Measurements from ENCODE around the gene PRKCE.
"Not testable (repeated sequence)": the region's sequence is repeated elsewhere in the genome, so short reads cannot be mapped to it uniquely, and the experiment has no call there.

Gene PRKCE

DNA sequence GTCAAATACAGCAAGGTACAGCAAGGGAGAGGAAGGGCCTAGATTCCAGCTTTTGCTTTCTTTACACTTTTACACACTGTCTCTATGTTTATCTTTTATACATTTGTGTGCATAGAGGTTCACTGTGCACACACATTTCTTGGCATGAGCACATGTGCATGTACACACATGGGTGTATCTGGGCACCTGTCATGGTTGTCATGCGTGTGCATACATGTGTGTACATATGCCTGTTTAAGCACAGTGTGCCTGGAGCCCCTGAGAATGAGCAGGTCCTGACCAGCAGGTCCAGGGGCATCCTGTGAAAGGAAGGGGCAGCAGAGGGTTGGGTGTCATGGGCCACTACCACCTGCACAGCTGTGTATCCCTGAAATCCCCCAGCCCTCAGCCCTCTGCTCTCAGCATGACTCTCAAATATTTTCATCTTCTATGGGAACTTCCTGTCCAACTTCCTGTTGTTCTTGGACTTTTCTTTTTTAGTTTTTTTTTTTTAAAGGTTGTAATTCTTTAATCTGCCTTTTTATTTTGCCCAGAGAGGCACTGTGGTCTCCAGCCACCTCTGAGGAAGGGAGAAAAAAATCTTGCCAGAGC, 548.7 kb downstream of the PRKCE start:
- no peaks in the 10 kb centered on the region for H3K9me3 ChIP-seq (ENCODE audit: control insufficient read depth, low read depth, low read length)
- H3K27ac ChIP-seq (ENCODE audit: low read length): no peak overlapping the region
- H3K27me3 ChIP-seq (ENCODE audit: control insufficient read depth, insufficient read depth, low read length): no peaks in the 10 kb centered on the region
- no peaks in the 10 kb centered on the region for H3K36me3 ChIP-seq (ENCODE audit: control insufficient read depth, low read depth, low read length)
- no peak overlapping the region for H3K9ac ChIP-seq (ENCODE audit: low read length)
- no peak overlapping the region for H3K4me3 ChIP-seq (ENCODE audit: low read length)
- H3K4me1 ChIP-seq (ENCODE audit: control insufficient read depth, low read depth, low read length): no peaks in the 10 kb centered on the region

DNA sequence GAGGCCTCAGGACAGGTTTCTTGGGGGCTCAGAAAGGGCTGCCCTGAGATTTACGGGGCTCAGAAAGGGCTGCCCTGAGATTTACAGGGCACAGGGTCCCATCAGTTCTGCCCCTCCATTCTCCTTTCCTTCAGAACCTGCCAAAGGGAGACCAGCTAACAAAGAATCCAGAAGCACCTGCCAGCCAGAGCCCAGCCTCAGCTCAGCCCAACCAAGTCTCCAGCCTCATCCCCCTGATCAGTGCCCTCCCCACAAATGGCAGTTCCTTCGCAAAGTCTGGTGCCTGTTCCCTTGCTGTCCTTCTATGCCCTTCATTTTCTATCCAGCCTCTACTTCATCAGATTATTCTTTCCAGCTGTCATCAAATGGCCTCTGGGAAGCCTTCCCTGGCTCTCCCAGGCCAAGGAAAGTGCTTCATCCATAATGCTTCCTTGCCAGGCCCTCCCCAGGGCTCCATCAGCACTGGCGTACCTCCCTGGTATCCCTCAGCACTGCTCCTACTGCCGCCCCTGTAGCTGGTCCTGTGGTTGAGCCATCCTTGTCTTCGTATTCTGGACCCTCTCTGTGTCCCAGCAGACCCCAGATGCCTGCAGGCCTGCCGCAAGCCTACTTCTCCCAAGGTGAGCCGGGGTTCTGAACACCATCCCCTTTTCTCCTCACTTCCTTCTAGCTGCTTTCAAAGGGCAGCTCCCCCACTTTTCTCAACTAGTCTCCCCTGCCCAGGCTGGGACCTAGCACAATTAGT, 549.6 kb downstream of the PRKCE start:
- Histone ChIP-seq H3K27me3 (ENCODE audit: control insufficient read depth, insufficient read depth, low read length) (no peaks in the 10 kb centered on the region), H3K36me3 (ENCODE audit: control insufficient read depth, low read depth, low read length) (no peaks in the 10 kb centered on the region), H3K9me3 (ENCODE audit: control insufficient read depth, low read depth, low read length) (no peaks in the 10 kb centered on the region), H3K9ac (ENCODE audit: low read length) (no peak overlapping the region), H3K27ac (ENCODE audit: low read length) (no peak overlapping the region), H3K4me3 (ENCODE audit: low read length) (no peak overlapping the region), H3K4me1 (ENCODE audit: control insufficient read depth, low read depth, low read length) (peaks cover 5% of the 10 kb centered on the region)

DNA sequence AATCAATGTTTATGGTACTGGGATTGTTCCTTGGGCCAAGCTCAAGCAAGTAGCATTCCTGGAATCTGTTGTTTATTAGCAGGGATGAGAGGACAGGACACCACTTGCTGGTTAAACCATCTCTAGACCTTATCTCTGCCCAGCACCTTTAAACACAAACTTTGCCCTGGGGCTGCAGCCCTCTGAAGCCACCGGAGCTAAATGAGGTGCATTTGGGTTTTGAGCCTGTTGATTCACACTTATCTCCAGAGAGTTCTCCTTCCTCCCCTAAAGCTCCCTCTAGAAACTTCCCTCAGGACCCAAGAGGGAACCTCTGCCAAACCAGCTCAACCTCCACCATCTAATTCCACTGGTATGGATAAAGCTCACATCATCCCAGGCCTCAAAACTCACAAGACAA, 551.0 kb downstream of the PRKCE start:
- no peak overlapping the region for H3K27ac ChIP-seq (ENCODE audit: low read length)
- no peaks in the 10 kb centered on the region for H3K9me3 ChIP-seq (ENCODE audit: control insufficient read depth, low read depth, low read length)
- peaks cover 5% of the 10 kb centered on the region for H3K4me1 ChIP-seq (ENCODE audit: control insufficient read depth, low read depth, low read length)
- H3K27me3 ChIP-seq (ENCODE audit: control insufficient read depth, insufficient read depth, low read length): no peaks in the 10 kb centered on the region
- H3K36me3 ChIP-seq (ENCODE audit: control insufficient read depth, low read depth, low read length): no peaks in the 10 kb centered on the region
- H3K9ac ChIP-seq (ENCODE audit: low read length): no peak overlapping the region
- H3K4me3 ChIP-seq (ENCODE audit: low read length): no peak overlapping the region

DNA sequence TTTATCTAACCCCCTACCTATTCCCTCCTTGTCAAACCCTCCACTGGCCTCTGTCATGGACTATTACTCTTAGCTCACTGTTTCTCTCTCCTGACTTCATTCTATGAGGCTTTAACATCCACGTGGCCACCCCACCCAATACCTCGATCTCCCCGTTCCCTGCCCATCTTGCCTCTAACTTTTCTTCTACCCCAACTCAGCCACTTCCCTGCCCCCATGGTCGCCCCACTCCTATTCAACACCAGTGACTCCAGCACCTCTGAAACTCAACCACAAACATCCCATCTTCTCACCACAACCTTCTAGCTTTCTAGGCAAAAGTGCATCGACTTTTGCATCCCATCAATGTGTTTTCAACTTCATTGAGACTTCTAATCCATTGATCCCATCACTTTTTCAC, 551.5 kb downstream of the PRKCE start:
- Histone ChIP-seq H3K9ac (ENCODE audit: low read length) (no peak overlapping the region), H3K27me3 (ENCODE audit: control insufficient read depth, insufficient read depth, low read length) (no peaks in the 10 kb centered on the region), H3K4me3 (ENCODE audit: low read length) (no peak overlapping the region), H3K27ac (ENCODE audit: low read length) (no peak overlapping the region), H3K4me1 (ENCODE audit: control insufficient read depth, low read depth, low read length) (peaks cover 5% of the 10 kb centered on the region), H3K9me3 (ENCODE audit: control insufficient read depth, low read depth, low read length) (no peaks in the 10 kb centered on the region), H3K36me3 (ENCODE audit: control insufficient read depth, low read depth, low read length) (no peaks in the 10 kb centered on the region)

DNA sequence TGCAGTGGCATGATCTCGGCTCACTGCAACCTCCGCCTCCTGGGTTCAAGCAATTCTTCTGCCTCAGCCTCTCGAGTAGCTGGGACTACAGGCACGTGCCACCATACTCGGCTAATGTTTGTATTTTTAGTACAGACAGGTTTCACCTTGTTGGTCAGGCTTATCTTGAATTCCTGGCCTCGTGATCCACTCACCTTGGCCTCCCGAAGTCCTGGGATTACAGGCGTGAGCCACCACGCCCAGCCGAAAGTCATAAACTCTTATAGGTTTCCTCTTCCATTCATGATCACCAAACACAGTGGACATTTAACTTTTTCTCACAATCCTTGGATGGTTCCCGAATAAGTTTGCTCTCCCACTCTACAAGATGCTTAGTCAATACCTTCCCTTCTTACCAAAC, 552.2 kb downstream of the PRKCE start:
- not testable (repeated sequence) for H3K27ac ChIP-seq (ENCODE audit: low read length); H3K9ac ChIP-seq (ENCODE audit: low read length); H3K36me3 ChIP-seq (ENCODE audit: control insufficient read depth, low read depth, low read length); H3K4me3 ChIP-seq (ENCODE audit: low read length); H3K4me1 ChIP-seq (ENCODE audit: control insufficient read depth, low read depth, low read length); H3K27me3 ChIP-seq (ENCODE audit: control insufficient read depth, insufficient read depth, low read length); H3K9me3 ChIP-seq (ENCODE audit: control insufficient read depth, low read depth, low read length)

DNA sequence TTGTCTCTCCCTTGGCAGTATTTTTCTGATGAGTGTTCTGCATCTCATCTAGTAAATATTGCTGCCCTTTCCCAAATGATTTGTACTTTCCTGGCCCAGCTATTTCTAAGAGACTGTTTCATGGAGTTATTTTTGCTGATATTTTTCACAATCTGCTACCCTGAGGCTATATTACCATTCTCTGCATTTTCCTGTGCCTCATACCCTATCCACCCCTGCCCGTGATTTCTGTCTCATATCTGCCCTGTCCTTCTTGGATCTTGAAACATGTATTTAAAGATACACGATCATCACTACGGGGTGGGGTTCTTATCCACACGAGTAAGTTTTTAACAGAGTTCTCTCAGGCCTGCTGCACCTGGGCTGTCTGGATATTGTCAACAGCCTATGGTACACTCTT, 556.1 kb downstream of the PRKCE start:
- Histone ChIP-seq H3K9me3 (ENCODE audit: control insufficient read depth, low read depth, low read length) (peaks cover 9% of the 10 kb centered on the region), H3K27ac (ENCODE audit: low read length) (no peak overlapping the region), H3K9ac (ENCODE audit: low read length) (no peak overlapping the region), H3K4me1 (ENCODE audit: control insufficient read depth, low read depth, low read length) (peaks cover 5% of the 10 kb centered on the region), H3K27me3 (ENCODE audit: control insufficient read depth, insufficient read depth, low read length) (no peaks in the 10 kb centered on the region), H3K4me3 (ENCODE audit: low read length) (no peak overlapping the region), H3K36me3 (ENCODE audit: control insufficient read depth, low read depth, low read length) (no peaks in the 10 kb centered on the region)

DNA sequence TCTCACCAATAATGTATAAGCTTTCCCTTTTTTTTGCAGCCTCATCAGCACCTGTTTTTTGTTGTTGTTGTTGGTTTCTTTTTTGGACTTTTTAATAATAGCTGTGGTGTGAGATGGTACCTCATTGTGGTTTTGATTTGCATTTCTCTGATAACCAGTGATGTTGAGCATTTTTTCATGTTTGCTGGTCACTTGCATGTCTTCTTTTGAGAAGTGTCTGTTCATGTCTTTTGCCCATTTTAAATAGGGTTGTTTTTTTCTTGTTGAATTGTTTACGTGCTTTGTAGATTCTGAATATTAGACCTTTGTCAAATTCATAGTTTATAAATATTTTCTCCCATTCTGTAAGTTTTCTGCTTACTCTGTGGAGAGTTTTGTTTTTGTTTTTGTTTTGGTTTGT, 557.3 kb downstream of the PRKCE start:
- peaks cover 9% of the 10 kb centered on the region for H3K9me3 ChIP-seq (ENCODE audit: control insufficient read depth, low read depth, low read length)
- H3K36me3 ChIP-seq (ENCODE audit: control insufficient read depth, low read depth, low read length): no peaks in the 10 kb centered on the region

DNA sequence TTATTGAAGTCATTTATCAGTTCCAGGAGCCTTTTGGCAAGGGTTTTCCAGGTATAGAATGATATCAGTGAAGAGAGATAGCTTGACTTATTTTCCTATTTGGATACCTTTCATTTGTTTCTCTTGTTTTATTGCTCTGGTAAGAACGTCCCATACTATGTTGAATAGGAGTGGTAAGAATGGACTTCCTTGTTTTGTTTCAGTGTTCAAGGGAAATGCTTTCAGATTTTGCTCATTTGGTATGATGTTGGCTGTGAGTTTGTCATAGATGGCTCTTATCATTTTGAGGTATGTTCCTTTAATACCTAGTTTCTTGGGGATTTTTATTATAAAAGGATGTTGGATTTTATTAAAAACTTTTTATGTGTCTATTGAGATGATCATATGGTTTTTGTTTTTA, 558.6 kb downstream of the PRKCE start:
- Histone ChIP-seq H3K27ac (ENCODE audit: low read length) (no peak overlapping the region), H3K27me3 (ENCODE audit: control insufficient read depth, insufficient read depth, low read length) (no peaks in the 10 kb centered on the region), H3K36me3 (ENCODE audit: control insufficient read depth, low read depth, low read length) (no peaks in the 10 kb centered on the region), H3K4me3 (ENCODE audit: low read length) (no peak overlapping the region), H3K9me3 (ENCODE audit: control insufficient read depth, low read depth, low read length) (peaks cover 9% of the 10 kb centered on the region), H3K4me1 (ENCODE audit: control insufficient read depth, low read depth, low read length) (peaks cover 5% of the 10 kb centered on the region), H3K9ac (ENCODE audit: low read length) (no peak overlapping the region)

More for the DNA sequence above, 557.3 kb downstream of the PRKCE start:
- peaks cover 5% of the 10 kb centered on the region for H3K4me1 ChIP-seq (ENCODE audit: control insufficient read depth, low read depth, low read length)
- no peak overlapping the region for H3K27ac ChIP-seq (ENCODE audit: low read length)
- no peak overlapping the region for H3K9ac ChIP-seq (ENCODE audit: low read length)
- no peak overlapping the region for H3K4me3 ChIP-seq (ENCODE audit: low read length)
- H3K27me3 ChIP-seq (ENCODE audit: control insufficient read depth, insufficient read depth, low read length): no peaks in the 10 kb centered on the region

DNA sequence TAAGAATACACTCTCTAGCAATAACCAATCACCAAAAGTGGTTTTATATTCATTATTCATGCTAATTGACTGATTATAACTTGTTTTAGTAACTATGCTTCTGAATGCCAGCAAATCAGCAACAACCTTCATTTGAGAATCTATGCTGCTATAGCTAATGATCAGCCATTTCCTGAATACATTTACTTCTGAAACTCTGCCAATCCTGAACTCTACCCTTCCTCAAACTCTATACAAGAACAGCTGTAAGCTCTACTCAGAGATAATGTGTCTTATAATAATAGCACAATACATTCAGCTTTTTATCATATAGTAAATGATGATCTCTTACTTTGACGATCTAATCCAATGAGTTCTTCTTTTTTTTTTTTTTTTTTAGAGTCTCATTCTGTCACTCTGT, 560.0 kb downstream of the PRKCE start:
- H3K27me3 ChIP-seq (ENCODE audit: control insufficient read depth, insufficient read depth, low read length): no peaks in the 10 kb centered on the region
- H3K9me3 ChIP-seq (ENCODE audit: control insufficient read depth, low read depth, low read length): peaks cover 9% of the 10 kb centered on the region
- no peak overlapping the region for H3K4me3 ChIP-seq (ENCODE audit: low read length)
- H3K27ac ChIP-seq (ENCODE audit: low read length): no peak overlapping the region
- no peaks in the 10 kb centered on the region for H3K36me3 ChIP-seq (ENCODE audit: control insufficient read depth, low read depth, low read length)
- H3K9ac ChIP-seq (ENCODE audit: low read length): no peak overlapping the region
- no peaks in the 10 kb centered on the region for H3K4me1 ChIP-seq (ENCODE audit: control insufficient read depth, low read depth, low read length)

DNA sequence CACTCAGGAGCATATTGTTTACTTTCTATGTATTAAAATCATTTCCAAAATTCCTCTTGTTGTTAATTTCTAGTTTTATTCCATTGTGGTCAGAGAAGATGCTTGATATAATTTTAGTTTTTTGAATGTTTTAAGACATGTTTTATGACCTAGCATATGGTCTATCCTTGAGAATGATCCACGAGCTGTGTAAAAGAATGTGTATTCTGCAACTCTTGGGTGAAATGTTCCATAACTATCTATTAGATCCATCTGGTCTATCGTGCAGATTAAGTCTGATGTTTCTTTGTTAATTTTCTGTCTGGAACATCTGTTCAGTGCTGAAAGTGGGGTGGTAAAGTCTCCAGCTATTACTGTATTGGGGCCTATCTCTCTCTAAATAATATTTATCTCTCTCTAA, 562.4 kb downstream of the PRKCE start:
- H3K36me3 ChIP-seq (ENCODE audit: control insufficient read depth, low read depth, low read length): no peaks in the 10 kb centered on the region
- H3K9ac ChIP-seq (ENCODE audit: low read length): no peak overlapping the region
- H3K4me1 ChIP-seq (ENCODE audit: control insufficient read depth, low read depth, low read length): no peaks in the 10 kb centered on the region
- no peaks in the 10 kb centered on the region for H3K27me3 ChIP-seq (ENCODE audit: control insufficient read depth, insufficient read depth, low read length)
- peaks cover 10% of the 10 kb centered on the region for H3K9me3 ChIP-seq (ENCODE audit: control insufficient read depth, low read depth, low read length)
- H3K4me3 ChIP-seq (ENCODE audit: low read length): no peak overlapping the region
- H3K27ac ChIP-seq (ENCODE audit: low read length): no peak overlapping the region

DNA sequence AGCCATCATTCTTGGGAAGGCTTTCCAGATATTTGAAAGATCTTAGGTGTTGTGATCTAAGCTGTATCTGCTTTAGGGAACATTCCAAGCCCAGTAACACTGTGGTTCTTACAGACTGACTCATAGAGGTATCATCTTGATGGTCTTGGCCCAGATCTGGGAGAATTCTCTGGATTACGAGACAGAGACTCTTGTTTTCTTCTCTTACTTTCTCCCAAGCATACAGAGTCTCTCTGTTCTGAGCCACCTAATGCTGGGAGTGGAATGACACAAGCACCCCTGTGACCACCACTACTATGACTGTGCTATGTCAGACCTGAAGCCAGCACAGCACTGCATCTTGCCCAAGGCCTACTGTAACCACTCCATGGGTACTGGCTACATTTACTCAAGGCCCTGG, 564.7 kb downstream of the PRKCE start:
- no peak overlapping the region for H3K9ac ChIP-seq (ENCODE audit: low read length)
- H3K27ac ChIP-seq (ENCODE audit: low read length): no peak overlapping the region
- H3K4me3 ChIP-seq (ENCODE audit: low read length): no peak overlapping the region

DNA sequence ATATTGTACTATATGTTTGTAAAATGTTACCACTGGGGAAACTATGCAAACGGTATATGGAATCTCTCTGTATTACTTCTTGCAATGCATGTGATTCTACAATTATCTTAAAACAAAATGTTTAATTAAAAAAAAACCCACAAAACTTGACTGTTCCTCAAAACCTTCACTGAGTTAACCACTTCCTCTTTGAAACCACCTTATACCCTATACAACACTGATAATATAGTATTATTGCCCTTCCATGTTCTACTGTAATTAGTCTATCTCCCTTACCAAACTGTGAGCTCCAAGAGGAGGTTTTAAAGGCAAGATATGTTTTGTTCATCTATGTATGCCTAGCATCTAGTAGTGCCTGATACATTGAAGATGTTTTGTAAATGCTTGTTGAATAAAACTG, 572.0 kb downstream of the PRKCE start:
- H3K27ac ChIP-seq (ENCODE audit: low read length); H3K27me3 ChIP-seq (ENCODE audit: control insufficient read depth, insufficient read depth, low read length); H3K4me1 ChIP-seq (ENCODE audit: control insufficient read depth, low read depth, low read length); H3K36me3 ChIP-seq (ENCODE audit: control insufficient read depth, low read depth, low read length); H3K4me3 ChIP-seq (ENCODE audit: low read length); H3K9ac ChIP-seq (ENCODE audit: low read length); H3K9me3 ChIP-seq (ENCODE audit: control insufficient read depth, low read depth, low read length): not testable (repeated sequence)

More for the DNA sequence above, 564.7 kb downstream of the PRKCE start:
- H3K9me3 ChIP-seq (ENCODE audit: control insufficient read depth, low read depth, low read length): peaks cover 7% of the 10 kb centered on the region
- H3K27me3 ChIP-seq (ENCODE audit: control insufficient read depth, insufficient read depth, low read length): no peaks in the 10 kb centered on the region
- H3K4me1 ChIP-seq (ENCODE audit: control insufficient read depth, low read depth, low read length): no peaks in the 10 kb centered on the region
- H3K36me3 ChIP-seq (ENCODE audit: control insufficient read depth, low read depth, low read length): no peaks in the 10 kb centered on the region

Data from iPS-18a (cell line).